Measurements from ENCODE around the gene KRTAP4-1. TPM values are rescaled to one million over a fixed set of nuclear protein-coding genes. Genes with fewer than 3 reads are reported as not detected.
"Not testable (repeated sequence)": the region's sequence is repeated elsewhere in the genome, so short reads cannot be mapped to it uniquely, and the experiment has no call there.

KRTAP4-1 gene
- total and polyA plus RNA-seq, 9 of the 15 experiments (the other 6 are each of a cell fraction or from before 2014, with no cell fraction given) = not detected

DNA sequence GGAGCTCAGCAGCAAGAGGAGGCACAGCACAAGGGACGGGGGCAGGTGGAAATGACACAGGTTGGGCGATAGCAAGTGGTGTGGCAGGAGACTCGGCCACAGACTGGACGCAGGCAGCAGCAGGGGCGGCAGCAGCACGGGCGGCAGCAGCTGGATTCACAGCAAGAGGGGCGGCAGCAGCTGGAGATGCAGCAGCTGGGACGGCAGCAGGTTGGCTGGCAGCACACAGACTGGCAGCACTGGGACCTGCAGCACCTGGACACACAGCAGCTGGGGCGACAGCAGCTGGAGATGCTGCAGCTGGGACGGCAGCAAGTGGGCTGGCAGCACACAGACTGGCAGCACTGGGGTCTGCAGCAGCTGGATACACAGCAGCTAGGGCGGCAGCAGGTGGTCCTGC, 44.8 kb downstream of the KRTAP4-1 start:
- FAIRE-seq; H3K9me1 ChIP-seq (ENCODE audit: control insufficient read depth, insufficient read depth, low read length); H3K27me3 ChIP-seq (ENCODE audit: control insufficient read depth in 2 of 2, insufficient read depth in 2 of 2, low read length in 2 of 2); intact Hi-C loops (cut with micrococcal nuclease); H4K20me1 ChIP-seq (replicated peaks; ENCODE audit: control insufficient read depth, insufficient read depth, low read length); ATAC-seq; H3K4me1 ChIP-seq (replicated peaks in 1 of 2; ENCODE audit: control insufficient read depth in 2 of 2, insufficient read depth in 2 of 2, low read length in 2 of 2); CTCF ChIA-PET (ENCODE audit: low intra/inter-chr PET ratio); H3K9me3 ChIP-seq (replicated peaks; ENCODE audit: control insufficient read depth, insufficient read depth, low read depth, low read length); H3K4me3 ChIP-seq; H3K9ac ChIP-seq (ENCODE audit: insufficient read depth in 1 of 2, low read depth in 2 of 2, low read length in 2 of 2); H3K79me2 ChIP-seq (ENCODE audit: control insufficient read depth, insufficient read depth, low read length); in situ Hi-C loops (cut with MboI); H2AFZ ChIP-seq (ENCODE audit: low read depth, low read length); BruUV-seq (replicated peaks); DNase-seq (ENCODE audit: extremely low read depth in 1 of 4, low spot score in 3 of 4); H3K4me2 ChIP-seq (ENCODE audit: insufficient read depth, low read length); H3K27ac ChIP-seq (ENCODE audit: extremely low read depth, low read depth, low read length); H3K36me3 ChIP-seq (ENCODE audit: control insufficient read depth, insufficient read depth, low read length): not testable (repeated sequence)
- POLR2A ChIA-PET = interaction anchor here (1.0 kb wide), 1 partner anchor 28 kb away, joined by 3 read pairs; no protein-coding TSS in a partner anchor
- 1% methylated on average over 12 of the region's 12 CpGs for WGBS (ENCODE audit: insufficient coverage, low coverage, missing lambda C conversion rate)

Small RNAs within 50 kb of the gene (small RNA-seq; reads per million reads assigned to genes)
- gene KRTAP4-17P = not detected

Other genes starting within 250 kb of the KRTAP4-1 start
Only the 7 nearest of the 41 such genes appear.
- gene KRTAP4-6, start 44.4 kb downstream of the KRTAP4-1 start, total RNA-seq (2014; rRNA removed) = not detected in 2 replicates
- gene KRTAP4-6, start 44.4 kb downstream of the KRTAP4-1 start, total RNA-seq (2014; rRNA removed; fragmentation: Illumina TruSeq; extraction: Trizol) = not detected in 2 replicates
- gene KRTAP4-6, start 44.4 kb downstream of the KRTAP4-1 start, total RNA-seq (2015; rRNA removed; fragmentation: Illumina TruSeq; extraction: Trizol) = not detected in 2 replicates
- gene KRTAP4-6, start 44.4 kb downstream of the KRTAP4-1 start, total RNA-seq (2021) = not detected in 2 replicates
- gene KRTAP4-6, start 44.4 kb downstream of the KRTAP4-1 start, polyA plus RNA-seq (2011; rRNA removed) = not detected in 2 replicates
- gene KRTAP4-6, start 44.4 kb downstream of the KRTAP4-1 start, polyA plus RNA-seq (2014; fragmentation: Illumina TruSeq; extraction: Trizol) = not detected in 2 replicates
- not detected for gene KRTAP4-6, start 44.4 kb downstream of the KRTAP4-1 start, polyA plus RNA-seq (2014; fragmentation: Nextera tagmentation; extraction: Ambion mirVana)
- gene KRTAP4-6, start 44.4 kb downstream of the KRTAP4-1 start, polyA plus RNA-seq (2014; rRNA removed) = not detected in 2 replicates
- not detected in 2 replicates for gene KRTAP4-5, start 35.1 kb downstream of the KRTAP4-1 start, total RNA-seq (2014; rRNA removed)
- gene KRTAP4-5, start 35.1 kb downstream of the KRTAP4-1 start, total RNA-seq (2014; rRNA removed; fragmentation: Illumina TruSeq; extraction: Trizol) = not detected in 2 replicates
- not detected in 2 replicates for gene KRTAP4-5, start 35.1 kb downstream of the KRTAP4-1 start, total RNA-seq (2015; rRNA removed; fragmentation: Illumina TruSeq; extraction: Trizol)
- gene KRTAP4-5, start 35.1 kb downstream of the KRTAP4-1 start, total RNA-seq (2021) = not detected in 2 replicates
- not detected in 2 replicates for gene KRTAP4-5, start 35.1 kb downstream of the KRTAP4-1 start, polyA plus RNA-seq (2011; rRNA removed)
- gene KRTAP4-5, start 35.1 kb downstream of the KRTAP4-1 start, polyA plus RNA-seq (2014; fragmentation: Illumina TruSeq; extraction: Trizol) = not detected in 2 replicates
- gene KRTAP4-5, start 35.1 kb downstream of the KRTAP4-1 start, polyA plus RNA-seq (2014; fragmentation: Nextera tagmentation; extraction: Ambion mirVana) = not detected
- not detected in 2 replicates for gene KRTAP4-5, start 35.1 kb downstream of the KRTAP4-1 start, polyA plus RNA-seq (2014; rRNA removed)
- not detected in 2 replicates for gene KRTAP4-4, start 24.2 kb downstream of the KRTAP4-1 start, total RNA-seq (2014; rRNA removed)
- gene KRTAP4-4, start 24.2 kb downstream of the KRTAP4-1 start, total RNA-seq (2014; rRNA removed; fragmentation: Illumina TruSeq; extraction: Trizol) = not detected in 2 replicates
- gene KRTAP4-4, start 24.2 kb downstream of the KRTAP4-1 start, total RNA-seq (2015; rRNA removed; fragmentation: Illumina TruSeq; extraction: Trizol) = not detected in 2 replicates
- not detected in 2 replicates for gene KRTAP4-4, start 24.2 kb downstream of the KRTAP4-1 start, total RNA-seq (2021)
- gene KRTAP4-4, start 24.2 kb downstream of the KRTAP4-1 start, polyA plus RNA-seq (2011; rRNA removed) = not detected in 2 replicates
- gene KRTAP4-4, start 24.2 kb downstream of the KRTAP4-1 start, polyA plus RNA-seq (2014; fragmentation: Illumina TruSeq; extraction: Trizol) = not detected in 2 replicates
- gene KRTAP4-4, start 24.2 kb downstream of the KRTAP4-1 start, polyA plus RNA-seq (2014; fragmentation: Nextera tagmentation; extraction: Ambion mirVana) = not detected
- gene KRTAP4-4, start 24.2 kb downstream of the KRTAP4-1 start, polyA plus RNA-seq (2014; rRNA removed) = not detected in 2 replicates
- not detected in 2 replicates for gene KRTAP4-3, start 16.7 kb downstream of the KRTAP4-1 start, total RNA-seq (2014; rRNA removed)
- gene KRTAP4-3, start 16.7 kb downstream of the KRTAP4-1 start, total RNA-seq (2014; rRNA removed; fragmentation: Illumina TruSeq; extraction: Trizol) = not detected in 2 replicates
- not detected in 2 replicates for gene KRTAP4-3, start 16.7 kb downstream of the KRTAP4-1 start, total RNA-seq (2015; rRNA removed; fragmentation: Illumina TruSeq; extraction: Trizol)
- not detected in 2 replicates for gene KRTAP4-3, start 16.7 kb downstream of the KRTAP4-1 start, total RNA-seq (2021)
- not detected in 2 replicates for gene KRTAP4-3, start 16.7 kb downstream of the KRTAP4-1 start, polyA plus RNA-seq (2011; rRNA removed)
- not detected in 2 replicates for gene KRTAP4-3, start 16.7 kb downstream of the KRTAP4-1 start, polyA plus RNA-seq (2014; fragmentation: Illumina TruSeq; extraction: Trizol)
- not detected for gene KRTAP4-3, start 16.7 kb downstream of the KRTAP4-1 start, polyA plus RNA-seq (2014; fragmentation: Nextera tagmentation; extraction: Ambion mirVana)
- gene KRTAP4-3, start 16.7 kb downstream of the KRTAP4-1 start, polyA plus RNA-seq (2014; rRNA removed) = not detected in 2 replicates
- gene KRTAP4-2, start 6.7 kb downstream of the KRTAP4-1 start, total RNA-seq (2014; rRNA removed) = not detected in 2 replicates
- gene KRTAP4-2, start 6.7 kb downstream of the KRTAP4-1 start, total RNA-seq (2014; rRNA removed; fragmentation: Illumina TruSeq; extraction: Trizol) = not detected in 2 replicates
- not detected in 2 replicates for gene KRTAP4-2, start 6.7 kb downstream of the KRTAP4-1 start, total RNA-seq (2015; rRNA removed; fragmentation: Illumina TruSeq; extraction: Trizol)
- gene KRTAP4-2, start 6.7 kb downstream of the KRTAP4-1 start, total RNA-seq (2021) = not detected in 2 replicates
- gene KRTAP4-2, start 6.7 kb downstream of the KRTAP4-1 start, polyA plus RNA-seq (2011; rRNA removed) = not detected in 2 replicates
- not detected in 2 replicates for gene KRTAP4-2, start 6.7 kb downstream of the KRTAP4-1 start, polyA plus RNA-seq (2014; fragmentation: Illumina TruSeq; extraction: Trizol)
- not detected for gene KRTAP4-2, start 6.7 kb downstream of the KRTAP4-1 start, polyA plus RNA-seq (2014; fragmentation: Nextera tagmentation; extraction: Ambion mirVana)
- not detected in 2 replicates for gene KRTAP4-2, start 6.7 kb downstream of the KRTAP4-1 start, polyA plus RNA-seq (2014; rRNA removed)
- gene KRTAP9-1, start 5.0 kb upstream of the KRTAP4-1 start, total RNA-seq (2014; rRNA removed) = not detected in 2 replicates
- gene KRTAP9-1, start 5.0 kb upstream of the KRTAP4-1 start, total RNA-seq (2014; rRNA removed; fragmentation: Illumina TruSeq; extraction: Trizol) = not detected in 2 replicates
- gene KRTAP9-1, start 5.0 kb upstream of the KRTAP4-1 start, total RNA-seq (2015; rRNA removed; fragmentation: Illumina TruSeq; extraction: Trizol) = not detected in 2 replicates
- gene KRTAP9-1, start 5.0 kb upstream of the KRTAP4-1 start, total RNA-seq (2021) = not detected in 2 replicates
- gene KRTAP9-1, start 5.0 kb upstream of the KRTAP4-1 start, polyA plus RNA-seq (2011; rRNA removed) = not detected in 2 replicates
- gene KRTAP9-1, start 5.0 kb upstream of the KRTAP4-1 start, polyA plus RNA-seq (2014; fragmentation: Illumina TruSeq; extraction: Trizol) = not detected in 2 replicates
- not detected for gene KRTAP9-1, start 5.0 kb upstream of the KRTAP4-1 start, polyA plus RNA-seq (2014; fragmentation: Nextera tagmentation; extraction: Ambion mirVana)
- not detected in 2 replicates for gene KRTAP9-1, start 5.0 kb upstream of the KRTAP4-1 start, polyA plus RNA-seq (2014; rRNA removed)
- not detected in 2 replicates for gene KRTAP9-2, start 41.7 kb upstream of the KRTAP4-1 start, total RNA-seq (2014; rRNA removed)
- not detected in 2 replicates for gene KRTAP9-2, start 41.7 kb upstream of the KRTAP4-1 start, total RNA-seq (2014; rRNA removed; fragmentation: Illumina TruSeq; extraction: Trizol)
- gene KRTAP9-2, start 41.7 kb upstream of the KRTAP4-1 start, total RNA-seq (2015; rRNA removed; fragmentation: Illumina TruSeq; extraction: Trizol) = not detected in 2 replicates
- not detected in 2 replicates for gene KRTAP9-2, start 41.7 kb upstream of the KRTAP4-1 start, total RNA-seq (2021)
- gene KRTAP9-2, start 41.7 kb upstream of the KRTAP4-1 start, polyA plus RNA-seq (2011; rRNA removed) = not detected in 2 replicates
- not detected in 2 replicates for gene KRTAP9-2, start 41.7 kb upstream of the KRTAP4-1 start, polyA plus RNA-seq (2014; fragmentation: Illumina TruSeq; extraction: Trizol)
- gene KRTAP9-2, start 41.7 kb upstream of the KRTAP4-1 start, polyA plus RNA-seq (2014; fragmentation: Nextera tagmentation; extraction: Ambion mirVana) = not detected
- gene KRTAP9-2, start 41.7 kb upstream of the KRTAP4-1 start, polyA plus RNA-seq (2014; rRNA removed) = not detected in 2 replicates

Data from K562 (cell line).